Liver (tissue), 9 donors: ENCODE measurements around the gene SOBP. TPM values are rescaled to one million over a fixed set of nuclear protein-coding genes. Genes with fewer than 3 reads are reported as not detected.

Source experiments
- DNase-seq: peaks from one replicate; pipeline ENCODE4 v3.0.0-alpha.2; 2017; ENCODE audit warnings: low spot score
- H3K27ac ChIP-seq, 2 donors: one replicate each; pipeline ENCODE4 v1.7.0; 2013; ENCODE audit warnings: inconsistent platforms in 2 of 2, low read length in 2 of 2, control low read depth in 1 of 2, low read depth in 1 of 2, mild to moderate bottlenecking in 1 of 2
- H3K27me3 ChIP-seq, 4 donors: one replicate each; pipeline versions ENCODE4 v1.6.1 to v1.7.0; 2013; ENCODE audit warnings: low read length in 3 of 4, inconsistent platforms in 1 of 4, mild to moderate bottlenecking in 1 of 4, moderate library complexity in 1 of 4; ENCODE audit not compliant: control insufficient read depth in 4 of 4, insufficient read depth in 4 of 4
- H3K36me3 ChIP-seq, 4 donors: one replicate each; pipeline versions ENCODE4 v1.6.1 to v1.7.0; 2013; ENCODE audit warnings: low read length in 3 of 4, mild to moderate bottlenecking in 3 of 4, low read depth in 1 of 4, moderate library complexity in 1 of 4; ENCODE audit not compliant: control insufficient read depth in 4 of 4, insufficient read depth in 3 of 4
- H3K4me1 ChIP-seq, 4 donors: one replicate each; pipeline versions ENCODE4 v1.6.1 to v1.7.0; 2013; ENCODE audit warnings: low read length in 3 of 4, mild to moderate bottlenecking in 3 of 4, moderate library complexity in 1 of 4; ENCODE audit not compliant: control insufficient read depth in 4 of 4, insufficient read depth in 4 of 4
- H3K4me3 ChIP-seq, 3 donors: one replicate each; pipeline versions ENCODE4 v1.6.1 to v1.7.0; 2013; ENCODE audit warnings: low read length in 3 of 3, control low read depth in 1 of 3, low read depth in 1 of 3, mild to moderate bottlenecking in 1 of 3
- H3K9ac ChIP-seq, 2 donors: one replicate each; pipeline ENCODE4 v1.7.0; 2013; ENCODE audit warnings: low read length in 2 of 2, mild to moderate bottlenecking in 2 of 2, moderate library complexity in 2 of 2, control low read depth in 1 of 2, low read depth in 1 of 2
- H3K9me3 ChIP-seq, 4 donors: one replicate each; pipeline versions ENCODE4 v1.6.1 to v1.7.0; 2013; ENCODE audit warnings: low read length in 3 of 4; ENCODE audit not compliant: control insufficient read depth in 4 of 4
- ATF3 ChIP-seq: IDR thresholded peaks from 2 replicates; pipeline ENCODE4 v1.6.1; 2016; ENCODE audit warnings: antibody characterized with exemption
- CTCF ChIP-seq: fragments of 150-350 bp; IDR thresholded peaks from 2 replicates; pipeline ENCODE4 v1.5.1; 2017; ENCODE audit warnings: improper control_type of control experiment, low read depth, low read length; ENCODE audit not compliant: missing input control
- EGR1 ChIP-seq, 2 donors: IDR thresholded peaks; 2 replicates each; pipeline ENCODE4 v1.6.1; 2016 to 2018; ENCODE audit warnings: antibody characterized with exemption in 2 of 2, low read depth in 2 of 2
- FOXA1 ChIP-seq: IDR thresholded peaks from 2 replicates; pipeline ENCODE4 v1.6.1; 2016; ENCODE audit warnings: antibody characterized with exemption
- FOXA2 ChIP-seq: IDR thresholded peaks from 2 replicates; pipeline ENCODE4 v1.6.1; 2016; ENCODE audit warnings: antibody characterized with exemption
- GABPA ChIP-seq, 2 donors: IDR thresholded peaks in 1 of 2; conservative IDR thresholded peaks in 1 of 2; 2 replicates each; pipeline ENCODE4 v1.6.1; 2016; ENCODE audit warnings: antibody characterized with exemption in 2 of 2, mild to moderate bottlenecking in 1 of 2, moderate library complexity in 1 of 2
- HNF4G ChIP-seq: IDR thresholded peaks from 2 replicates; pipeline ENCODE4 v1.6.1; 2016; ENCODE audit warnings: antibody characterized with exemption
- JUND ChIP-seq, 2 donors: IDR thresholded peaks; 2 replicates each; pipeline ENCODE4 v1.6.1; 2016; ENCODE audit warnings: antibody characterized with exemption in 2 of 2
- MAX ChIP-seq: IDR thresholded peaks from 2 replicates; pipeline ENCODE4 v1.6.1; 2016; ENCODE audit warnings: antibody characterized with exemption
- NR2F2 ChIP-seq: IDR thresholded peaks from 2 replicates; pipeline ENCODE4 v1.6.1; 2016; ENCODE audit warnings: antibody characterized with exemption
- RAD21 ChIP-seq, 2 donors: IDR thresholded peaks; 2 replicates each; pipeline ENCODE4 v1.6.1; 2016; ENCODE audit warnings: antibody characterized with exemption in 2 of 2, mild to moderate bottlenecking in 2 of 2
- REST ChIP-seq: IDR thresholded peaks from 2 replicates; pipeline ENCODE4 v1.6.1; 2016; ENCODE audit warnings: antibody characterized with exemption, mild to moderate bottlenecking
- RXRA ChIP-seq, 2 donors: IDR thresholded peaks; 2 replicates each; pipeline ENCODE4 v1.6.1; 2017 to 2018; ENCODE audit warnings: antibody characterized with exemption in 2 of 2, mild to moderate bottlenecking in 1 of 2
- SP1 ChIP-seq: IDR thresholded peaks from 2 replicates; pipeline ENCODE4 v1.6.1; 2018; ENCODE audit warnings: antibody characterized with exemption, mild to moderate bottlenecking
- YY1 ChIP-seq: IDR thresholded peaks from 2 replicates; pipeline ENCODE4 v1.6.1; 2016; ENCODE audit warnings: antibody characterized with exemption, mild to moderate bottlenecking
- ZBTB33 ChIP-seq: IDR thresholded peaks from 2 replicates; pipeline ENCODE4 v1.6.1; 2016; ENCODE audit warnings: antibody characterized with exemption
- WGBS: extraction: QIAGEN DNeasy Blood & Tissue Kit; methylation state at CpG from one replicate; pipeline ENCODE4 v1.1.7; 2013; 5-methylcytosine and 5-hydroxymethylcytosine counted together
- polyA plus RNA-seq, 2 donors: library from polyadenylated mRNA; stranded (reverse) in 1 of 2; unstranded in 1 of 2; fragments of 200-250 nt in 1 of 2; fragments of >200 nt in 1 of 2; fragmentation: Nextera tagmentation in 1 of 2; extraction: Ambion mirVana in 1 of 2; gene quantifications; one replicate each; pipeline versions ENCODE4 v1.2.1 to v1.2.3, GENCODE V29; 2013 to 2015
- total RNA-seq, 2 donors: library from RNA; depleted of rRNA; stranded (reverse); fragments of >200 nt; gene quantifications; one replicate each; pipeline ENCODE4 v1.2.3, GENCODE V29; 2014
- donor health status: healthy.
- donor health status: healthy.
- donor health status: healthy.
- donor health status: healthy.
- donor health status: healthy.

Gene SOBP
- total and polyA plus RNA-seq, 4 donors: 0.99 to 5.4 (median 1.9) TPM

GRCh38 chr6:107642095-107642860, 152.4 kb downstream of the SOBP start:
- WGBS: 78% methylated on average over 3 of the region's 3 CpGs
- DNase-seq: no peak
- no peaks in the 10 kb centered on the region for H3K9me3 ChIP-seq
- H3K4me3 ChIP-seq: no peak overlapping the region
- no peak for TF ChIP-seq EGR1 (IDR thresholded peaks at IDR 0.05; ENCODE audit: low read depth in 2 of 2)
- no peak for TF ChIP-seq FOXA1
- TF ChIP-seq HNF4G: no peak
- no peak for TF ChIP-seq GABPA (IDR thresholded peaks at IDR 0.05 in 1 of 2, conservative IDR thresholded peaks at IDR 0.05 in 1 of 2)
- no peak for TF ChIP-seq MAX
- no peak for TF ChIP-seq YY1
- no peak for TF ChIP-seq CTCF
- no peak for TF ChIP-seq FOXA2
- no peak for TF ChIP-seq REST
- no peak for TF ChIP-seq SP1
- TF ChIP-seq ZBTB33: no peak
- TF ChIP-seq RXRA (IDR thresholded peaks at IDR 0.05): no peak
- no peaks in the 10 kb centered on the region for H3K27me3 ChIP-seq
- no peaks in the 10 kb centered on the region for H3K36me3 ChIP-seq
- no peak overlapping the region for H3K9ac ChIP-seq
- peaks cover 0 to 11% (median 9%) of the 10 kb centered on the region in 4 donors for H3K4me1 ChIP-seq
- no peak overlapping the region for H3K27ac ChIP-seq

- H3K36me3 ChIP-seq: no peaks in the 10 kb centered on the region
- no peak overlapping the region for H3K4me3 ChIP-seq
- no peaks in the 10 kb centered on the region for H3K27me3 ChIP-seq
- no peak overlapping the region for H3K27ac ChIP-seq
- peaks cover 0 to 11% (median 9%) of the 10 kb centered on the region in 4 donors for H3K4me1 ChIP-seq
- DNase-seq: no peak
- H3K9me3 ChIP-seq: no peaks in the 10 kb centered on the region
- no peak overlapping the region for H3K9ac ChIP-seq
- WGBS: 89% methylated on average over 3 of the region's 3 CpGs
- TF ChIP-seq ZBTB33 (no peak), ATF3 (no peak), MAX (no peak), GABPA (IDR thresholded peaks at IDR 0.05 in 1 of 2, conservative IDR thresholded peaks at IDR 0.05 in 1 of 2) (no peak), RAD21 (IDR thresholded peaks at IDR 0.05) (no peak), FOXA1 (no peak), YY1 (no peak), SP1 (no peak), REST (no peak), JUND (IDR thresholded peaks at IDR 0.05) (no peak), RXRA (IDR thresholded peaks at IDR 0.05) (no peak), EGR1 (IDR thresholded peaks at IDR 0.05; ENCODE audit: low read depth in 2 of 2) (no peak), NR2F2 (no peak)
Measured at GRCh38 chr6:107642861-107643328, 153.0 kb downstream of the SOBP start.
